GM13976 (cell line): ENCODE measurements around the gene FIGNL1.
"Not testable (repeated sequence)": the region's sequence is repeated elsewhere in the genome, so short reads cannot be mapped to it uniquely, and the experiment has no call there.

ENCODE experiments used
- DNase-seq: peaks from one replicate; pipeline ENCODE4 v3.0.0; 2012; ENCODE audit warnings: low spot score
- CTCF ChIP-seq: IDR thresholded peaks from 2 replicates; pipeline ENCODE4 v1.5.1; 2012; ENCODE audit warnings: borderline replicate concordance, mild to moderate bottlenecking; ENCODE audit not compliant: insufficient read depth; ENCODE audit errors: extremely low read depth, missing control alignments, control extremely low read depth
- in situ Hi-C: fragments of 300-500 bp; cut with MboI; formaldehyde crosslinking; loops from one replicate; pipeline ENCODE4 v1.12.0; 2022; ENCODE audit warnings: low sequenced_read_pairs, mixed read lengths, inconsistent platforms; ENCODE audit not compliant: unreplicated experiment

The FIGNL1 gene

GRCh38 chr7:50466815-50467585 lies 16.9 kb upstream of the FIGNL1 start:
- DNase-seq: no peak
- TF ChIP-seq CTCF: no peak
- in situ Hi-C loops: loop anchor here (25.0 kb wide), 2 partner anchors 195 to 695 kb away; no protein-coding TSS in a partner anchor

- no peak for TF ChIP-seq CTCF
- no peak for DNase-seq
- in situ Hi-C loops: loop anchor here (25.0 kb wide), 2 partner anchors 199 to 699 kb away; no protein-coding TSS in a partner anchor
Measured at GRCh38 chr7:50463035-50463434, 12.9 kb upstream of the FIGNL1 start.

GRCh38 chr7:50462361-50462760 lies 12.2 kb upstream of the FIGNL1 start:
- in situ Hi-C loops: loop anchor here (25.0 kb wide), 2 partner anchors 200 to 700 kb away; no protein-coding TSS in a partner anchor

GRCh38 chr7:50461695-50462094 lies 11.5 kb upstream of the FIGNL1 start:
- in situ Hi-C loops: loop anchor here (25.0 kb wide), 2 partner anchors 201 to 701 kb away; no protein-coding TSS in a partner anchor
- TF ChIP-seq CTCF: no peak
- no peak for DNase-seq

More at GRCh38 chr7:50462361-50462760, 12.2 kb upstream of the FIGNL1 start:
- no peak for DNase-seq
- no peak for TF ChIP-seq CTCF

- in situ Hi-C loops: loop anchor here (25.0 kb wide), 2 partner anchors 203 to 703 kb away; no protein-coding TSS in a partner anchor
- not testable (repeated sequence) for DNase-seq
Measured at GRCh38 chr7:50459183-50459582, 9.0 kb upstream of the FIGNL1 start.

GRCh38 chr7:50458651-50459050 lies 8.5 kb upstream of the FIGNL1 start:
- in situ Hi-C loops: loop anchor here (25.0 kb wide), 2 partner anchors 204 to 704 kb away; no protein-coding TSS in a partner anchor
- not testable (repeated sequence) for DNase-seq

- in situ Hi-C loops: loop anchor here (25.0 kb wide), 2 partner anchors 206 to 706 kb away; no protein-coding TSS in a partner anchor
- no peak for TF ChIP-seq CTCF
- no peak for DNase-seq
Measured at GRCh38 chr7:50456371-50457123, 6.4 kb upstream of the FIGNL1 start.
